Germinal center (tissue), 1 donor: ENCODE data around the gene GTPBP2.

Experiments used
- DNase-seq: peaks from one replicate; pipeline ENCODE4 v3.0.0; 2012; ENCODE audit warnings: mixed read lengths, low spot score

Gene GTPBP2

DNA sequence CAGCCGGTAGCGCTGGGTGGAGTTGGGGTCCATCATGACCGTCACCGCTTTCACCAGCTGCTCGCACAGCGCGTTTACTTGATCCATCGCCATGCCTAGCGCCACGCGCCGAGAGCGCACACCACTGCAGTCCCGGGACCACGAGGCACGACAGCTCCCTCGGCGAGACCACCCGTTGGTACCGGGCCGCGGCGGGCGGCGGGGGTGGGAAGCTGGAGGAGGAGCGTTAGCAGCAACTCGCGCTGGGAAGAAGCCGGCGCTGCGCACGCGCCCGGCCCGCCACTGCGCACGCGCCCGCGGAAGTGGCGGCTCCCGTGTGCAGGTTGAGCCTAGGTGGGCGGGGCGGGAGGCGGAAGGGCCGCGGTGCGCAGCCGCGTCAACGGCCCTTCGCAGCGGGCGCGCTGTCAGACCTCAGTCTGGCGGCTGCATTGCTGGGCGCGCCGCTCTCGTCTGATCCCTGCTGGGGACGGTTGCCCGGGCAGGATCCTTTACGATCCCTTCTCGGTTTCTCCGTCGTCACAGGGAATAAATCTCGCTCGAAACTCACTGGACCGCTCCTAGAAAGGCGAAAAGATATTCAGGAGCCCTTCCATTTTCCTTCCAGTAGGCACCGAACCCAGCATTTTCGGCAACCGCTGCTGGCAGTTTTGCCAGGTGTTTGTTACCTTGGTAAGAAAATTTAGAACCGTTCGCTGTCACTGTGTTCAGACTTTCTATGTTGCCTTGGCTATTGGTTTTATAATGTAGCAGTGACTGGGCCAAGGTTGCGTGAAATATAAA, 53.1 kb downstream of the GTPBP2 start, which contains the start of the genes POLH and XPO5:
Gene POLH (plus strand): TSS at position 414 of the 780 bp plus-strand sequence. CDS start 6,135 bp downstream, outside the sequence.
Gene XPO5 (minus strand): TSS at position 267 of the 780 bp plus-strand sequence. CDS start 174 bp downstream, at position 93.
- peak; percentile 96 for DNase-seq

GRCh38 chr6:43575105-43575771, 53.8 kb downstream of the GTPBP2 start:
- DNase-seq = peak; percentile 37

- no peak for DNase-seq
Observed at GRCh38 chr6:43572015-43572414, 57.0 kb downstream of the GTPBP2 start.

DNA sequence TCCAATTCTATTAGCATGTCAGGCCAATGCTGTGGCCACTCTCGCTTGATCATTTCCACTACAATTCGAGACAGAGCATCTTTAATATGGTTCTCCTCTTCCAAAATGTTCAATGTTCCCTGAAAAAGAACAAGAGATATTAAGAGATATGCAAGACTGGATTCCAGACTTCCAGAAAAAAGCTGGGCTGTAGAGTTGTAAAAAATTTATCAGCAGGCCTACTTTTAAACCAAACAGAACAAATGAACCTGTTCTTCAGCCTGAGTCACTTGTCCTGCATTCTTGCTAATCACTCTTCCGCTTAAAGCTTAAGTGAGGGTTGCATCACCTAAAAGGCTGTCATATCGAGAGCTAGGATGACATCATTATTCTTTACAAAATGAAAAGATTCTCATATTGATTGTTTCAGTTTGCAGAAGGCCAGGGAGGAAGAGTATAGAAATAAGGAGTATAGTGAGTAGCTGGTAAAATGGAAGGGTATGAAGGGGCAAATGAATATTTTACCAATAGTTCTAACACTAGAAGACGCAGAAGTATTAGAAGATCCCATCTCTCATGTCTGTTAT, 58.1 kb downstream of the GTPBP2 start:
- DNase-seq = no peak
